Measurements from ENCODE around the gene ZNRF3. TPM values are rescaled to one million over a fixed set of nuclear protein-coding genes. Genes with fewer than 3 reads are reported as not detected.

Gene ZNRF3
- total and polyA plus RNA-seq, 2 experiments from 2014 or later, result 11.1 to 32.2 TPM

DNA sequence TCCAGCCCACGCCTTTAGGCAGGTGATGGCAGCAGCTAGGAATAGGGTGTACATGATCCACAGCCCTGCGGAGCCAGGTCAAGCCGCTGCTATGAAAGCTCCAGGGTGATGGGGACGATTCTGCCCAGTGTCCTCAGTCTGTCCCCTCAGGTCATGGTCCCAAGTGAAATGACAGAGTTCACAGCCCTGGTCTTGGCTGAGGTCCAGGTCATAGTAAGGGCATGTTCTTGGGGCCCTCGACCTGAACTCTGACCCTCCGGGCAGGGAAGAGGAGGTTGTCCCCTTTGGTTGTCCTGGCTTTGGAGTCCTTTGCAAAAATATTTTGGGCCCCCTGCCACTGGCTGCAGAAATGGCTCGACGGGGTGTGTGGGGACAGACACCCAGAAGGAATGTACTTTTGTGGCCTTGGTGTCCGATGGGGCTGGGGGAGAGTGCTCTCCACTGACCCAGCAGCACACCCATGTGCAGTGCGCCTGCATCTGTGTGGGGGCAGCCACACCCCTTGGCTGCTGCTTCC, 170.9 kb downstream of the ZNRF3 start:
- Mint-ChIP-seq H3K4me3 (no peak overlapping the region), H3K27me3 (ENCODE audit: insufficient read depth, low read depth, poor library complexity) (peaks cover 17% of the 10 kb centered on the region), H3K36me3 (ENCODE audit: low read depth) (peaks cover 11% of the 10 kb centered on the region; the same call in 2 of the 3 replicates), H3K9me3 (no peaks in the 10 kb centered on the region), H3K27ac (no peak overlapping the region), H3K4me1 (peaks cover 39% of the 10 kb centered on the region)
- H3K4me1 ChIP-seq (ENCODE audit: insufficient read depth), result peaks cover 38% of the 10 kb centered on the region
- no peaks in the 10 kb centered on the region for H3K27me3 ChIP-seq (ENCODE audit: insufficient read depth)
- DNase-seq (ENCODE audit: low spot score) (no peak), ATAC-seq (peak; percentile 20; the same call in 2 of the 3 replicates)
- TF ChIP-seq ETS1 (IDR thresholded peaks at IDR 0.05) (no peak), ZNF331 (CRISPR knock-in tag; IDR thresholded peaks at IDR 0.05; ENCODE audit: low read depth) (no peak), EZH2 (IDR thresholded peaks at IDR 0.05; ENCODE audit: low read depth, unreplicated experiment) (no peak), POLR2AphosphoS5 (IDR thresholded peaks at IDR 0.05; ENCODE audit: low read depth) (0 out of 2 replicates have a peak, but pooled peaks have one; percentile 21), JUNB (IDR thresholded peaks at IDR 0.05; ENCODE audit: unreplicated experiment) (no peak), CREB1 (CRISPR knock-in tag; IDR thresholded peaks at IDR 0.05; ENCODE audit: low read depth) (no peak), STAT1 (IDR thresholded peaks at IDR 0.05; ENCODE audit: unreplicated experiment) (no peak)
- TF ChIP-seq, protein P1, sequence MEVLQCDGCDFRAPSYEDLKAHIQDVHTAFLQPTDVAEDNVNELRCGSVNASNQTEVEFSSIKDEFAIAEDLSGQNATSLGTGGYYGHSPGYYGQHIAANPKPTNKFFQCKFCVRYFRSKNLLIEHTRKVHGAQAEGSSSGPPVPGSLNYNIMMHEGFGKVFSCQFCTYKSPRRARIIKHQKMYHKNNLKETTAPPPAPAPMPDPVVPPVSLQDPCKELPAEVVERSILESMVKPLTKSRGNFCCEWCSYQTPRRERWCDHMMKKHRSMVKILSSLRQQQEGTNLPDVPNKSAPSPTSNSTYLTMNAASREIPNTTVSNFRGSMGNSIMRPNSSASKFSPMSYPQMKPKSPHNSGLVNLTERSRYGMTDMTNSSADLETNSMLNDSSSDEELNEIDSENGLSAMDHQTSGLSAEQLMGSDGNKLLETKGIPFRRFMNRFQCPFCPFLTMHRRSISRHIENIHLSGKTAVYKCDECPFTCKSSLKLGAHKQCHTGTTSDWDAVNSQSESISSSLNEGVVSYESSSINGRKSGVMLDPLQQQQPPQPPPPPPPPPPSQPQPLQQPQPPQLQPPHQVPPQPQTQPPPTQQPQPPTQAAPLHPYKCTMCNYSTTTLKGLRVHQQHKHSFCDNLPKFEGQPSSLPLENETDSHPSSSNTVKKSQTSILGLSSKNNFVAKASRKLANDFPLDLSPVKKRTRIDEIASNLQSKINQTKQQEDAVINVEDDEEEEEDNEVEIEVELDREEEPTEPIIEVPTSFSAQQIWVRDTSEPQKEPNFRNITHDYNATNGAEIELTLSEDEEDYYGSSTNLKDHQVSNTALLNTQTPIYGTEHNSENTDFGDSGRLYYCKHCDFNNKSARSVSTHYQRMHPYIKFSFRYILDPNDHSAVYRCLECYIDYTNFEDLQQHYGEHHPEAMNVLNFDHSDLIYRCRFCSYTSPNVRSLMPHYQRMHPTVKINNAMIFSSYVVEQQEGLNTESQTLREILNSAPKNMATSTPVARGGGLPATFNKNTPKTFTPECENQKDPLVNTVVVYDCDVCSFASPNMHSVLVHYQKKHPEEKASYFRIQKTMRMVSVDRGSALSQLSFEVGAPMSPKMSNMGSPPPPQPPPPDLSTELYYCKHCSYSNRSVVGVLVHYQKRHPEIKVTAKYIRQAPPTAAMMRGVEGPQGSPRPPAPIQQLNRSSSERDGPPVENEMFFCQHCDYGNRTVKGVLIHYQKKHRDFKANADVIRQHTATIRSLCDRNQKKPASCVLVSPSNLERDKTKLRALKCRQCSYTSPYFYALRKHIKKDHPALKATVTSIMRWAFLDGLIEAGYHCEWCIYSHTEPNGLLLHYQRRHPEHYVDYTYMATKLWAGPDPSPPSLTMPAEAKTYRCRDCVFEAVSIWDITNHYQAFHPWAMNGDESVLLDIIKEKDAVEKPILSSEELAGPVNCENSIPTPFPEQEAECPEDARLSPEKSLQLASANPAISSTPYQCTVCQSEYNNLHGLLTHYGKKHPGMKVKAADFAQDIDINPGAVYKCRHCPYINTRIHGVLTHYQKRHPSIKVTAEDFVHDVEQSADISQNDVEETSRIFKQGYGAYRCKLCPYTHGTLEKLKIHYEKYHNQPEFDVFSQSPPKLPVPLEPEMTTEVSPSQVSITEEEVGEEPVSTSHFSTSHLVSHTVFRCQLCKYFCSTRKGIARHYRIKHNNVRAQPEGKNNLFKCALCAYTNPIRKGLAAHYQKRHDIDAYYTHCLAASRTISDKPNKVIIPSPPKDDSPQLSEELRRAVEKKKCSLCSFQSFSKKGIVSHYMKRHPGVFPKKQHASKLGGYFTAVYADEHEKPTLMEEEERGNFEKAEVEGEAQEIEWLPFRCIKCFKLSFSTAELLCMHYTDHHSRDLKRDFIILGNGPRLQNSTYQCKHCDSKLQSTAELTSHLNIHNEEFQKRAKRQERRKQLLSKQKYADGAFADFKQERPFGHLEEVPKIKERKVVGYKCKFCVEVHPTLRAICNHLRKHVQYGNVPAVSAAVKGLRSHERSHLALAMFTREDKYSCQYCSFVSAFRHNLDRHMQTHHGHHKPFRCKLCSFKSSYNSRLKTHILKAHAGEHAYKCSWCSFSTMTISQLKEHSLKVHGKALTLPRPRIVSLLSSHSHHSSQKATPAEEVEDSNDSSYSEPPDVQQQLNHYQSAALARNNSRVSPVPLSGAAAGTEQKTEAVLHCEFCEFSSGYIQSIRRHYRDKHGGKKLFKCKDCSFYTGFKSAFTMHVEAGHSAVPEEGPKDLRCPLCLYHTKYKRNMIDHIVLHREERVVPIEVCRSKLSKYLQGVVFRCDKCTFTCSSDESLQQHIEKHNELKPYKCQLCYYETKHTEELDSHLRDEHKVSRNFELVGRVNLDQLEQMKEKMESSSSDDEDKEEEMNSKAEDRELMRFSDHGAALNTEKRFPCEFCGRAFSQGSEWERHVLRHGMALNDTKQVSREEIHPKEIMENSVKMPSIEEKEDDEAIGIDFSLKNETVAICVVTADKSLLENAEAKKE (CRISPR knock-in tag; IDR thresholded peaks at IDR 0.05), result no peak
- peak overlapping the region; percentile 81 for H3K27ac ChIP-seq (ENCODE audit: low read depth)
- H2AFZ ChIP-seq, result no peak overlapping the region
- H3K36me3 ChIP-seq (ENCODE audit: insufficient read depth), result no peaks in the 10 kb centered on the region
- peak overlapping the region; percentile 61; the same call in 1 of the 2 replicates for H3K4me2 ChIP-seq
- no peaks in the 10 kb centered on the region for H3K79me2 ChIP-seq (replicated peaks; ENCODE audit: insufficient read depth)
- H3K9me2 ChIP-seq (ENCODE audit: insufficient read depth), result no peaks in the 10 kb centered on the region
- H3F3A ChIP-seq (replicated peaks; ENCODE audit: low read depth), result peaks cover 8% of the 10 kb centered on the region; the same call in 1 of the 2 replicates
- H4K20me1 ChIP-seq (replicated peaks; ENCODE audit: insufficient read depth), result no peaks in the 10 kb centered on the region
- no peak overlapping the region for H3K4me3 ChIP-seq
